OCI-LY7 (cell line): ENCODE measurements around the gene NT5C2. TPM values are rescaled to one million over a fixed set of nuclear protein-coding genes. Genes with fewer than 3 reads are reported as not detected.

Experiments used
- BruUV-seq: library from RNA; stranded (reverse); fragments of 400-500 nt; replicated peaks from 2 replicates; lab custom pipeline; 2021; lab: Mats Ljungman, UMichigan
- CTCF ChIA-PET: fragments of 300-600 bp; sonication (Branson Sonifier 250); formaldehyde crosslinking; loops from one replicate; lab custom pipeline; 2022; ENCODE audit warnings: antibody characterized with exemption; ENCODE audit not compliant: unreplicated experiment; lab: Charles Lee
- POLR2A ChIA-PET: fragments of 300-600 bp; sonication (Branson Sonifier 250); formaldehyde crosslinking; loops from one replicate; lab custom pipeline; 2022; ENCODE audit warnings: antibody characterized with exemption; lab: Charles Lee
- DNase-seq: peaks from one replicate; pipeline ENCODE4 v3.0.0-alpha.2; 2015; ENCODE audit warnings: low spot score
- H2AFZ ChIP-seq: fragments of 200-600 bp; sonication (generic), shearing (Covaris generic); 2 replicates; pipeline ENCODE4 v1.6.1; 2014; ENCODE audit warnings: mild to moderate bottlenecking, antibody characterized with exemption, low read length, moderate library complexity
- H3K27ac ChIP-seq: fragments of 200-600 bp; sonication (generic); 2 replicates; pipeline ENCODE4 v1.5.1; 2014; ENCODE audit warnings: mixed run types, low read depth, mild to moderate bottlenecking, moderate library complexity, low read length, inconsistent platforms; ENCODE audit not compliant: poor library complexity, severe bottlenecking
- H3K36me3 ChIP-seq: fragments of 200-600 bp; sonication (generic); 2 replicates; pipeline ENCODE4 v1.6.1; 2014; ENCODE audit warnings: mild to moderate bottlenecking, antibody characterized with exemption, low read length, moderate library complexity, mixed read lengths; ENCODE audit not compliant: insufficient read depth
- H3K4me1 ChIP-seq: fragments of 200-600 bp; sonication (generic); 2 replicates; pipeline ENCODE4 v1.5.1; 2014; ENCODE audit warnings: mild to moderate bottlenecking, low read length; ENCODE audit not compliant: insufficient read depth, poor library complexity, severe bottlenecking
- H3K4me2 ChIP-seq: fragments of 200-600 bp; sonication (generic); 2 replicates; pipeline ENCODE4 v1.6.1; 2014; ENCODE audit warnings: mild to moderate bottlenecking, low read length
- H3K4me3 ChIP-seq: fragments of 200-600 bp; sonication (generic); 2 replicates; pipeline ENCODE4 v1.5.1; 2014; ENCODE audit warnings: mild to moderate bottlenecking, low read depth, low read length; ENCODE audit not compliant: poor library complexity, severe bottlenecking
- H3K79me2 ChIP-seq: fragments of 200-600 bp; sonication (generic); 2 replicates; pipeline ENCODE4 v1.6.1; 2016; ENCODE audit warnings: low read depth, mild to moderate bottlenecking, low read length, moderate library complexity, mixed read lengths; ENCODE audit not compliant: insufficient read depth
- H3K9me2 ChIP-seq: fragments of 200-600 bp; sonication (generic); 2 replicates; pipeline ENCODE4 v1.6.1; 2016; ENCODE audit warnings: mild to moderate bottlenecking, low read length, mixed read lengths; ENCODE audit not compliant: insufficient read depth
- H3K9me3 ChIP-seq: fragments of 200-600 bp; sonication (generic); 2 replicates; pipeline ENCODE4 v1.6.1; 2014; ENCODE audit warnings: mild to moderate bottlenecking, mixed run types, low read length, mixed read lengths
- H4K20me1 ChIP-seq: fragments of 200-600 bp; sonication (generic); 2 replicates; pipeline ENCODE4 v1.6.1; 2014; ENCODE audit warnings: mild to moderate bottlenecking, antibody characterized with exemption, low read length, moderate library complexity, mixed read lengths; ENCODE audit not compliant: insufficient read depth
- EZH2phosphoT487 ChIP-seq: fragments of 200-600 bp; sonication (generic); IDR thresholded peaks from 2 replicates; pipeline ENCODE4 v1.6.1; 2018; ENCODE audit warnings: low read depth, borderline replicate concordance, mild to moderate bottlenecking, mixed run types, antibody characterized with exemption, low read length, moderate library complexity, mixed read lengths
- intact Hi-C: fragments of 100-400 bp; cut with micrococcal nuclease; formaldehyde crosslinking; loops from one replicate; pipeline ENCODE4 v1.10.0; 2022; ENCODE audit not compliant: unreplicated experiment
- total RNA-seq, 2 experiments: library from RNA; depleted of rRNA in 1 of 2; stranded (reverse); fragments of >200 nt in 1 of 2; shearing (Covaris generic) in 1 of 2; gene quantifications; 2 replicates each; pipeline ENCODE4 v1.2.3, GENCODE V29; 2014 to 2022
- TF ChIP-seq, protein P1 (sequence below): fragments of 200-600 bp; sonication (generic); conservative IDR thresholded peaks from 2 replicates; pipeline ENCODE4 v1.5.1; 2014; ENCODE audit warnings: mild to moderate bottlenecking, antibody characterized with exemption, low read length, moderate library complexity, mixed read lengths

NT5C2 gene
- total RNA-seq, 2 experiments from 2014 or later = 72.0 to 87.3 TPM

DNA sequence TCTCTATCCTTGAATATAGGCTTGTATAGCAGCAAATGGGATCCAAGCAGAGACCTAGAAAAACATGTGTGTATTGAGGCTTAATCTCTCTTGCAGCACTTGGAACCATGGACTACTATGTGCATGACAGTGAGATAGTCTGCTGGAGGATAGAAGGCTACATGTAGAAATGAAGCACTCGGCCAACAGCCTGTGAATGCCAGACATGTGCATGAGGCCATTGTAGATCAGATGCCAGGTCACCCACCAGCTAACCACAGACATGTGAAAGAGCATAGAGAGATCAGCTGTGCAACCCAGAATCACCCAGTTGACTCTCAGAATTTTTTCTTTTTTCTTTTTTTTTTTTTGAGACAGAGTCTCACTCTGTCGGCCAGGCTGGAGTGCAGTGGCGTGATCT, 90.9 kb downstream of the NT5C2 start:
- Histone ChIP-seq H3K9me2 (no peaks in the 10 kb centered on the region), H3K9me3 (no peaks in the 10 kb centered on the region), H2AFZ (no peak overlapping the region), H3K36me3 (peaks cover 89% of the 10 kb centered on the region), H4K20me1 (no peaks in the 10 kb centered on the region; the same call in 1 of the 2 replicates), H3K79me2 (0 out of 2 replicates have a peak, but pooled peaks cover 3% of the 10 kb centered on the region), H3K27ac (no peak overlapping the region), H3K4me2 (no peak overlapping the region), H3K4me1 (no peaks in the 10 kb centered on the region), H3K4me3 (no peak overlapping the region)
- CTCF ChIA-PET = no interaction called here
- TF ChIP-seq, protein P1, sequence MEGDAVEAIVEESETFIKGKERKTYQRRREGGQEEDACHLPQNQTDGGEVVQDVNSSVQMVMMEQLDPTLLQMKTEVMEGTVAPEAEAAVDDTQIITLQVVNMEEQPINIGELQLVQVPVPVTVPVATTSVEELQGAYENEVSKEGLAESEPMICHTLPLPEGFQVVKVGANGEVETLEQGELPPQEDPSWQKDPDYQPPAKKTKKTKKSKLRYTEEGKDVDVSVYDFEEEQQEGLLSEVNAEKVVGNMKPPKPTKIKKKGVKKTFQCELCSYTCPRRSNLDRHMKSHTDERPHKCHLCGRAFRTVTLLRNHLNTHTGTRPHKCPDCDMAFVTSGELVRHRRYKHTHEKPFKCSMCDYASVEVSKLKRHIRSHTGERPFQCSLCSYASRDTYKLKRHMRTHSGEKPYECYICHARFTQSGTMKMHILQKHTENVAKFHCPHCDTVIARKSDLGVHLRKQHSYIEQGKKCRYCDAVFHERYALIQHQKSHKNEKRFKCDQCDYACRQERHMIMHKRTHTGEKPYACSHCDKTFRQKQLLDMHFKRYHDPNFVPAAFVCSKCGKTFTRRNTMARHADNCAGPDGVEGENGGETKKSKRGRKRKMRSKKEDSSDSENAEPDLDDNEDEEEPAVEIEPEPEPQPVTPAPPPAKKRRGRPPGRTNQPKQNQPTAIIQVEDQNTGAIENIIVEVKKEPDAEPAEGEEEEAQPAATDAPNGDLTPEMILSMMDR = no peak
- no peak for TF ChIP-seq EZH2phosphoT487
- POLR2A ChIA-PET = interaction anchor here (1.5 kb wide), 1 partner anchor 10 kb away, joined by 12 read pairs; no protein-coding TSS in a partner anchor
- no peak for DNase-seq
- intact Hi-C loops = no loop called here
- no TSS peak for BruUV-seq

DNA sequence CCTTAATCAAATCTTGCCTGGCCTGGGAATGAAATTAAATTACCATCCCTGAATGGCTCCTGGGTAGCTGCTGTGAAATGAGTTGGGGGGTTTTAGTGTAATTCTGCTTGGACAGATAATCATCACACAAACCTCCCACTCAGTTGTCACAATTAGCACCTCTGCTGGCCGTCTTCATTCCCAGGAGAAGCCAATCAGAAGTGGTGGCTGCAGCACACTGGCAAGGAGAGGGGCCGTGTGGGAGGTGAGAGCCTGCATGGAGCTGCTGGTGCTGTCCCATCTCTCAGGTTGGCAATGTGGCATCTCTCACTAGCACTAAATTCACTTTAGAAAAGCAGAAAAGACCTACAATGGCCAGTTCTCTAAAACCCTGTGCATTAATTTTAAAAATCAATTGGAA, 92.5 kb downstream of the NT5C2 start:
- Histone ChIP-seq H3K4me1 (peaks cover 10% of the 10 kb centered on the region), H3K27ac (no peak overlapping the region), H3K79me2 (no peaks in the 10 kb centered on the region), H3K4me2 (no peak overlapping the region), H2AFZ (no peak overlapping the region), H4K20me1 (no peaks in the 10 kb centered on the region; the same call in 1 of the 2 replicates), H3K9me3 (no peaks in the 10 kb centered on the region), H3K36me3 (peaks cover 87% of the 10 kb centered on the region), H3K4me3 (no peak overlapping the region), H3K9me2 (no peaks in the 10 kb centered on the region)
- no TSS peak for BruUV-seq
- intact Hi-C loops = no loop called here
- POLR2A ChIA-PET = interaction anchor here (0.6 to 1.5 kb wide), 7 partner anchors 9 to 140 kb away, joined by 3 to 12 read pairs (median 4); no protein-coding TSS in a partner anchor
- no peak for DNase-seq
- TF ChIP-seq, protein P1 = no peak
- no peak for TF ChIP-seq EZH2phosphoT487
- CTCF ChIA-PET = no interaction called here

DNA sequence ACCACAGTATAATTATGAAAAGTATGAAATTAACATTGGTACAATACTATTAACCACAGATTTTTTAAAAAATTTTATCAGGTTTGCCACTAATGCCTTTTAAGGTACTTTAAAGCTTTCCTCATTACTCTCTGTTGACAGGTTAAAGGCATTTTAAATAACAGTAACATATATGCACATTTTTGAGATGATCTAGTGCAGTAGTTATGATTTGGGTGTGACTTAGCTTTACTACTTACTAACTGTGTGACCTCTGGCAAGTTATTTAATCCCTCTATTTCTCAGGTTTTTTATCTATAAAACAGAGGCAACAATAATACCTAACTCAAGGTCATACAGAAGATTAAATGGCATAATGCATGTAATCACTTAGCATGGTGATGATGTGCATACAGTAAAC, 94.8 kb downstream of the NT5C2 start:
- POLR2A ChIA-PET = interaction anchor here (0.6 to 0.7 kb wide), 2 partner anchors 65 to 288 kb away, joined by 3 read pairs; no protein-coding TSS in a partner anchor
- Histone ChIP-seq H3K9me3 (no peaks in the 10 kb centered on the region), H3K36me3 (peaks cover 89% of the 10 kb centered on the region)

More for the DNA sequence above, 94.8 kb downstream of the NT5C2 start:
- CTCF ChIA-PET = interaction anchor here (1.0 kb wide), 1 partner anchor 57 kb away, joined by 3 read pairs; no protein-coding TSS in a partner anchor
- Histone ChIP-seq H2AFZ (no peak overlapping the region), H3K4me2 (no peak overlapping the region), H4K20me1 (no peaks in the 10 kb centered on the region), H3K4me3 (no peak overlapping the region), H3K27ac (no peak overlapping the region), H3K9me2 (no peaks in the 10 kb centered on the region), H3K4me1 (peaks cover 18% of the 10 kb centered on the region), H3K79me2 (no peaks in the 10 kb centered on the region)
- no peak for TF ChIP-seq EZH2phosphoT487
- TF ChIP-seq, protein P1 = no peak
- intact Hi-C loops = no loop called here
- no TSS peak for BruUV-seq
- no peak for DNase-seq
